ENCODE results near the gene ABCA5.

ABCA5 gene

GRCh38 chr17:69327060-69327831 lies at the start of gene ABCA5:
TSS of gene ABCA5 (minus strand) at chr17:69327133. CDS start at chr17:69314415, 12,718 bp downstream.
- DNase-seq = peak; percentile 80

GRCh38 chr17:69375229-69375628 lies 48.3 kb upstream of the ABCA5 start:
- no peak for DNase-seq

- no peak for DNase-seq
Measured at GRCh38 chr17:69373069-69373468, 46.1 kb upstream of the ABCA5 start.

GRCh38 chr17:69367298-69367697 lies 40.4 kb upstream of the ABCA5 start:
- no peak for DNase-seq

DNA sequence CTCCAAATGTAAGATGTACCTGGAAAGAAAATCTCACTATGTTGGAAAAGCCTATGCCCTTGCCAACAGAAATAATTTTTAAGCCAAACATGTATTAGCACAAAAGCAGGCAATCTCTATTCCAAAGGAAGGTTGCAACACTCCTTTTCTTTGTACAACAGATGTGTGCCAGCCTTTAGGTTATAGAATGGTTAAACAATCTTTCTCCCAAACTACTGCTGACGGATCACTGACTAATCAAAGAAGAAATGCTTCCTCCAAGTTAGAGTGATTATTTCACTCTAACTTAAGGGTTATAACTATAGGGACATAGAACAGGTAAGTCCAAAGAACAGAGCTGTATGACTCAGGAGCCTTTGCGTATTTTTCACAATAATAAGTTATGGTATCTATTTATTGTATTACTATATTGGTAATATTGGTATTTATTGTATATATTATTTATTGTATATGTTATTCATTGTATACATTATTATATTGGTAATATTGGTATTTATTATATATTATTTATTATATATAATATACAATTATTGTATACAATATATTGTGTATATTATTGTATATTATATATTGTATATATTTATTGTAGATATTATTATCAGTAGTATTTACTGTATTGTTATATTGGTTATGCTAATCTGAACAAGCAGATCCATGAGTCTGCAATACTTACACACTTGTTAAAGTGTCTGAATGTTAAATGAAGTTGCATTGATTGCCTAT lies 36.7 kb upstream of the ABCA5 start:
- DNase-seq = no peak

DNA sequence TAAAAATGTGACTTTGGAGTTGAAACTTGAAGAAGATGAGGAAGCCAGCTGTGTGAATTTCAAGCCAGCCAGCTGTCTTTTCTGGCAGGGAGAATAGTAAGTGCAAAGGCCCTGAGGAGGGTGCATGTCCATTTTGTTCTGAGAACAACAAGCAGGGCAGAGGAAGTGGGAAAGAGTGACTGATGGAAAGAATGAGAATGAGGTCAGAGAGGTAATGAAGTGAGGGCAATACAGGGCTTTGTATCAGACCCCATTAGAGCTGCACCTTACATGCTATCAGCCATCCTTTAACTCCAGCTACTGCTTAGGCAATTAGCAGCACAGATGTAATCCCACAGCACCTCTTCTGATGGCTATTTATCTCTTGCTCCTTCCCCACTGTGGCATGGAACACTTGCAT lies 34.2 kb upstream of the ABCA5 start:
- DNase-seq = no peak

DNA sequence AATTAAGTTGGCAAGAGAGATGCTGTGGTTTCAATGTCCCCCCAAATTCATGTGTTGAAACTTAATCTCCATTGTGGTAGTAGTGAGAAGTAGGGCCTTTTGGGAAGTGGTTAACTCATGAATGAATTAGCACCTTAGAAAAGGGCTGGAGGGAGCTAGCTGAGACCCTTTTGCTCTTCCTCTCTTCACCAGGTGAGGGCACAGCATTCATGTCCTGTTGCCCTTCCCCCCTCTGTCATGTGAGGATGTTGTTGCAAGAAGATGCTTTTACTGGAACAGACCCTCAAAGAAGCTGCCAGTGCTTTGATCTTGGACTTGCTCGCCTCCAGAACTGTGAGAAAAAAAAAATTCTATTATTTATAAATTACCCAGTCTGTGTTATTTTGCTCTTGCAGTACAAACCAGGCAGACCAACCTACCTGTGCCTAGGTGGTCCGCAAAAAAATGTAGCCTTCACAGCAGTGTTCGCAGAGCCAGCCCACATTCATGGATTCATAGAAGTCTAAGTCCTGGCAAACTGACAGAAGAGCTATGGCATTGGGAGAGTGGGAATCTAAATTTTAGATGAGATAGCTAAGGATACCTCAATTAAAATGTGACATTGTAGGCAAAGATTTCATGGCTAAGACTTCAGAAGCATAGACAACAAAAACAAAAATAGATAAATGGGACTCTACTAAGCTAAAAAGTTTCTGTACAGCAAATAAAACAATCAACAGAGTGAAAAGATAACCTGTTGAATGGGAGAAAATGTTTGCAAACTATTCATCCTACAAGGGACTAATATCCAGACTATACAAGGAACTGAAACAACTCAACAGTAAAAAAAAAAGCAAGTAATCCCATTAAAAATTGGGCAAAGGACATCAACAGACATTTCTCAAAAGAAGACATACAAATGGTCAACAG lies 32.0 kb upstream of the ABCA5 start:
- no peak for DNase-seq

GRCh38 chr17:69357701-69358100 lies 30.8 kb upstream of the ABCA5 start:
- DNase-seq = no peak

GRCh38 chr17:69356625-69357024 lies 29.7 kb upstream of the ABCA5 start:
- no peak for DNase-seq

DNA sequence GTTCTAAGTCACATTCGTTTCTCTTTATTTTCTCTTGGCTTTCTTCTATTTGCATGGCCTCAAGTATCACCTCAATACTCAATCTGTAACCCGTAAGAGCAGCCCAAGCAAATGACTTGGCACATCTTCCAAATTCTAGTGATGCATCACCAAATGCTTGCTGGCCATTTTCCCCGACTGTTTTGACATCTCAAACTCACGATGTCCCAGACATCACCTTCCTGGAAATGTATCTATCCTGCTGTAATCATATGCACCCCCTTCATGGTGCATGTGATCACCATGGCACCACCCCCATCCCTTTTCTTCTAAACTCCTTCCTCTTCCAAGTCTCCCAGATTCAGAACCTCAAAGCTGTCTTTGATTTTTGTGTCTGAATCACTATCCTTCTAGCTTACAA lies 24.0 kb upstream of the ABCA5 start:
- DNase-seq = no peak

- no peak for DNase-seq
Measured at GRCh38 chr17:69348429-69348828, 21.5 kb upstream of the ABCA5 start.

GRCh38 chr17:69346766-69347165 lies 19.8 kb upstream of the ABCA5 start:
- DNase-seq = no peak

GRCh38 chr17:69344939-69345338 lies 18.0 kb upstream of the ABCA5 start:
- DNase-seq = no peak

DNA sequence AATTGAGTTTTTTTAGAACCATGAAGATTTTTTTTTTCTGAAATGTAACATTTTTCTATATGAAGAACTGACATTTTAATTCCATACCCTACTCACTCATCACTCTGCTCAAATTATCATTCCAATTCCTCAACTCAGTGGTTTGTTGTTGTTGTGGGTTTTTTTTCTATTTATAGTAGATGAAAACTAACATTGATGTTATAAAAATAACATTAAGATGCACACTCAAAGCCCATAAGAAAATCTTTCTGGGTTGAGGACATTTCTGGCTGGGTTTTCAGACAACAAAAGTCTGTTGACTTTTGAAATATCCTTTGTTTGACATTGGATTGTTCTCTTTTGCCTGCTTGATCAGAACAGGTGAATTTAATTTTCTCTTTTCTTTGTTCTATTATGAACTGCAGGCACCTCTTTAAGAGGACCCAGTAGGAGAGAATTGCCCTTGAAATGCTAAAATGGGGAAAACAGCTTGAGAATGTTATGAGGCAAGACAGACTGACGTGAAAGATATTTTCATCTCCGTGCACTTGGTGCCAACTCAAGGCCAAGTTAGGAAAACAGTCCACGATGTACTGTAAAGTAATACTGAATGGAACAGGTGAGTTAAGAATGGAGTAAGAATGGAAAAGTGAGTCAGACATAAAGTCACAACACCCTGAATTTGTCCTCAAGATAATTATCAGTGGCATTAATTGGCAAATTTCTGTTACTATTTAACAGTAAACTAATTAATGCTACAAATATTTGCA lies 16.1 kb upstream of the ABCA5 start:
- no peak for DNase-seq

DNA sequence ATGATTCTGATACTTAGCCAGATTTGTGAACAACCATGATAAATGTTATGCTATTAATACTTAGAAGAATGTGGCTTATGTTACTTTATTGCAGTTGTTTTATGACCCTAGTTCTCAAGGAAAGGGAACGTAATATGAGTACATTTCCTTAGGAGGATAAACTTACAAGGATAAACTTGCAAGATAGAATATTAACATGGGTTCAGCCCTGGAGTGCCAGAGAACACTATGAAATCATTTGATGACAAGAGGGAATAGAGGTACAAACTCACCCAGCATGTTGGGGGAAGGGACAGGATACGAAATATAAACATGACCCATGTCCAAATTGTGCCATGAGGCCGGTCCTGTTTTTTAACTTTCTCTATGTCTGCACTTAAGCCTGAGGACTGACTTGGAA lies 13.0 kb upstream of the ABCA5 start:
- no peak for DNase-seq

DNA sequence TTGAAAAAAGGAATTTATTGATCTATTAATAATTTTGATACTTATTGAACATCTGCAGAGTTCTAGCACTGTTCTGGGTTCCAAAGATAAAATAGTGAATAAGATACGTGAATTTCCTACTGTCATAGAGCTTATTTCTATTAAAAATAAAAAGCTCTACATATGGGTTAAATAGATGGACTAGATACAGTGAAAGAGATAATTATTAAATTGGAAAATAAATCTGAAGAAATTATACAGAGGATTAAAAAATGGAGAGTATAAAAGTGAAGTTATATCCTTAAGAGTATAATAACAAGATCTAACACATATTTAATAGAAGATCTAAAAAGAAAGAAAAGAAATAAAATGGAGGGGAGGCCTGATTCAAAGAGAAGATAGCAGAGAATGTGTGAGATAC lies 10.1 kb upstream of the ABCA5 start:
- no peak for DNase-seq

- DNase-seq = no peak
Measured at GRCh38 chr17:69336580-69336979, 9.6 kb upstream of the ABCA5 start.

GRCh38 chr17:69335058-69335457 lies 8.1 kb upstream of the ABCA5 start:
- no peak for DNase-seq

GRCh38 chr17:69333561-69333960 lies 6.6 kb upstream of the ABCA5 start:
- no peak for DNase-seq

DNA sequence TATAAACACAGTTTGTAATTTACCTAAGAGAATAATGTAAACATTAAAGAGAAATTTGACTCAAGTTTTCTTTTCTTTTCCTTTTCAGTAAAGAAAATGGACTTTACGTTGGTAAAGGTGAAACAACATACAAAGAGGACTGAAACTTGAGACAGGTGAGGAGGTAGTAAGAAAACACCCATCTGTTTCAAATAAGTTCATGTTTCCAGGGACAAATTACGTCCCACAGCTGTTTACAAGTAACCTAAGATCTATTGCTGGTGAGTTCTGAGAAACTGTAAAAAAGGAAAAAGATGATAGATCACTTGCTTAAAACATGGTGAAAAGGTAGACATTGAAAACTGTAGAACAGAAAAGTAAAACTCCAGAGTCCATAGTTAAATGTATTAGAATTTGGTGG lies 4.8 kb upstream of the ABCA5 start:
- no peak for DNase-seq

DNA sequence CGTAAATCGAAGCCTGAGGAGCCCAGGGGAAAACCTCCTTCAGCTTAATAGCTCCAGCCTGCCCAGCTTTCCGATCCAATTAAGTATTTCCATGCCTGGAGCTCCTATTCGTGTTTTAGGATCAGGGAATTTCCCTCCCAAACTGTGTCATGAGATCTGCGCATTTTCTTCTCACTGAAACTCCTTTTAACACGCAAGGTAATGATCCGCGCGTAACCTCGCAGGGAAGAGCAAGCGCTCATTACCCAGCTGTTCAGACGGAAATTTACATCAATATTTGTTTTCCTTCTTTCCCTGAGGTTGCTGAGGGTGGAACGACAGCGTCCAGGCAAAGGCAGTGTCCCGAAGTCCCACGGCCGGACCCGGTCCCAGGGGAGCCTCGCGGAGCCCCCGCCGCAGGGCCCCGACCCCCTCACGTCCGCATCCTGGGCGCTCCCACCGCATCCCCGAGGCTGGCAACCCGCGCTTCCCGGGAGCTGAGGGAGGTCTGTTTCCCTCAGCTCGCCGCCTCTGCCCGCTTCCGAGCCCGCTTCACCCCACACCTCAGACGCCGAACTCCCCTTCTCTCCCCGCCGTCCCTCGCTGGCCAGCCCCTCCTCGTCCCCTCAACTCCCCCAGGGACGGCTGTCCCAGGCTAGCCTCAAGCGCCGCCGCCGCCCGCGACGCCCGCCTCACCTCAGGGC lies 415 bp downstream of the ABCA5 start:
- no peak for DNase-seq

All from activated CD4-positive, alpha-beta T cell treated with anti-CD3 and anti-CD28 coated beads for 1 hour (primary cell).